Cardiac fibroblast (primary cell): ENCODE results near the gene HTR3E.
A peak's percentile ranks its signal among the peaks of the same experiment; 100 is the strongest.

Experiments used
- DNase-seq, 2 donors: peaks; one replicate each; pipeline versions ENCODE4 v3.0.0 to v3.0.0-alpha.2; 2010; ENCODE audit warnings: low read depth in 2 of 2
- H3K4me3 ChIP-seq, 2 donors: replicated peaks in 1 of 2; 1 replicate in 1 of 2; 2 replicates in 1 of 2; pipeline ENCODE4 v1.5.1; 2011; ENCODE audit warnings: low read depth in 2 of 2, low read length in 2 of 2, mild to moderate bottlenecking in 2 of 2, moderate library complexity in 1 of 2
- TF ChIP-seq, protein P1 (sequence below): IDR thresholded peaks from one replicate; pipeline ENCODE4 v1.5.1; 2011; ENCODE audit warnings: low read depth, mild to moderate bottlenecking, low read length, inconsistent platforms

HTR3E gene

DNA sequence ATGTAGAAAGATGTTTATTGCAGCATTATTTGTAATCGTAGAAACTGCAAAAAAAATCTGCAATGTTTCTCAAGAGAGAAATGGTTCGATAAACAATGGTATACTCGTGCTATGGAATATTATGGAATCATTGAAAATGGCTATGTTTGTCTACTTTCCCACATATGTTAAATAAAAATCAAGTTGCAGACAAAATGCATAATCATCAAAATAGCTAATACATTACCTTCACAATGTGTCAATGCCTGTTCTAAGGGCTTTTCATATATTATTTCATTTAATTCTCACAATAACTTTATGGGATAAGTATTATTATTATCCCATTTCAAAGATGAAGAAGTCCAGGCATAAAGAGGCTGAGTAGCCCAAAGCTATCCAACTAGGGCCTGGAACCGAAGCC is 36.1 kb downstream of the HTR3E start:
- DNase-seq, result no peak
- TF ChIP-seq, protein P1, sequence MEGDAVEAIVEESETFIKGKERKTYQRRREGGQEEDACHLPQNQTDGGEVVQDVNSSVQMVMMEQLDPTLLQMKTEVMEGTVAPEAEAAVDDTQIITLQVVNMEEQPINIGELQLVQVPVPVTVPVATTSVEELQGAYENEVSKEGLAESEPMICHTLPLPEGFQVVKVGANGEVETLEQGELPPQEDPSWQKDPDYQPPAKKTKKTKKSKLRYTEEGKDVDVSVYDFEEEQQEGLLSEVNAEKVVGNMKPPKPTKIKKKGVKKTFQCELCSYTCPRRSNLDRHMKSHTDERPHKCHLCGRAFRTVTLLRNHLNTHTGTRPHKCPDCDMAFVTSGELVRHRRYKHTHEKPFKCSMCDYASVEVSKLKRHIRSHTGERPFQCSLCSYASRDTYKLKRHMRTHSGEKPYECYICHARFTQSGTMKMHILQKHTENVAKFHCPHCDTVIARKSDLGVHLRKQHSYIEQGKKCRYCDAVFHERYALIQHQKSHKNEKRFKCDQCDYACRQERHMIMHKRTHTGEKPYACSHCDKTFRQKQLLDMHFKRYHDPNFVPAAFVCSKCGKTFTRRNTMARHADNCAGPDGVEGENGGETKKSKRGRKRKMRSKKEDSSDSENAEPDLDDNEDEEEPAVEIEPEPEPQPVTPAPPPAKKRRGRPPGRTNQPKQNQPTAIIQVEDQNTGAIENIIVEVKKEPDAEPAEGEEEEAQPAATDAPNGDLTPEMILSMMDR, result no peak
- H3K4me3 ChIP-seq, result no peak overlapping the region

DNA sequence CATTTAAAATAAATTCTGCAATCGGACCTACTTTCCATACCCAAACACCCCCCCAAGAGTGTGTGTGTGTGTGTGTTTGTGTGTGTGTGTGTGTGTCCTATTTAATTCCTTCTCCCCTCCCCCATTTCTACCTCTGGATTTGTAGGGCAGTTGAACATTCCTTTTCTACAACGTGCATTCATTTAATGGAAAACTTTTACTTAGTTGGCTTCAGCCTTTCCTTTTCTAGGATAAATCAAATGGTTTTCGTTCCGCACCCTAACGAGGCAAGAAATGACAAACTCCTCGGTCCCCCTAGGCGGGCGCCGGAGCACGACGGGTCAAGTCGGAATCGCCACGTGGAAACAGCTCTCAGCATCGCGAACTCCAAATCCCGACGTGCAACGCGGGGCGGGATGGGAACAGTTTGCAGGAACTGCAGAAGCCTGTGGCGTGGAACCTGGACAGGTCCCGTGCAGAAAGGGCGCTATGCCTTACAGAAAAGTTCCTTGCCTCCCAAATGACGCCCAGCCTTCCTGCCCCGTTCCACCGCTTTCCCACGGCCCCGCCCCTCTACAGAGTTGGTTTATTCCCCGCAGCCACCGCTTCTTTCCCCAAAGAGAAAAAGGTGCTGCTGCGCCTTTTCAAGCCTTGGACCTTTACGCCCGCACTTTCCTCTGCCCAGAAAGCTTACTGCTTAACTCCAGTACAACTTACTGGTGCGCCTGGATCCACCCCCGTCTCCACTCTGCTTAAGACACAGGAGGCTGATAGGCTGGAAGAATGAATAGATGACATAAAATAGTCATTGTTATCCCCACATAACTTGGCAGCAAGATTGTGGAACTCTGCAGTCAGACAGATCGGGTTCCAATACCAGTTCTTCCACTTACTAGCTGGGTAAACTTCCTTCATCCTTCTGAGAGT is 37.2 kb downstream of the HTR3E start:
- peak; percentile 83 to 85 for DNase-seq
- TF ChIP-seq, protein P1, result no peak
- peak overlapping the region; percentile 90 to 94 for H3K4me3 ChIP-seq

DNA sequence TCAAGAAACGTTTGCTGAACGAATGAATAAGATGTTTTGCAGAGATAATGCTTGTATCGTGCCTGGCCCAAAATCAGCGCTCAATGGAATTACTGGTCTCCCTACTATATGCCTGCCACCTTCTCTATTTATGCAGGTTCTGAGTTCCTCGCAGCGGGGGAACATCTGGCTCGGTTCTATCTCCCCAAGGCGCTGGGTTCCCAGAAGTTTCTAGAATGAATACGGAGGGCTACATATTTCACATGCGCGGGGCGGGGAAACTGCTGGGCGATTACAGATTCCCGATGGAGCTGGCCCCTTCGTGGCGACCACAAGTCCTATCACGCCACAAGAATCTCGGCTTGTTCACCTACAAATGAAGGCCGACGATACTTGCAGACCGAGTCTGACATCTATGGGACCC is 37.9 kb downstream of the HTR3E start:
- TF ChIP-seq, protein P1, result no peak
- no peak for DNase-seq
- peak overlapping the region; percentile 90 to 94 for H3K4me3 ChIP-seq

DNA sequence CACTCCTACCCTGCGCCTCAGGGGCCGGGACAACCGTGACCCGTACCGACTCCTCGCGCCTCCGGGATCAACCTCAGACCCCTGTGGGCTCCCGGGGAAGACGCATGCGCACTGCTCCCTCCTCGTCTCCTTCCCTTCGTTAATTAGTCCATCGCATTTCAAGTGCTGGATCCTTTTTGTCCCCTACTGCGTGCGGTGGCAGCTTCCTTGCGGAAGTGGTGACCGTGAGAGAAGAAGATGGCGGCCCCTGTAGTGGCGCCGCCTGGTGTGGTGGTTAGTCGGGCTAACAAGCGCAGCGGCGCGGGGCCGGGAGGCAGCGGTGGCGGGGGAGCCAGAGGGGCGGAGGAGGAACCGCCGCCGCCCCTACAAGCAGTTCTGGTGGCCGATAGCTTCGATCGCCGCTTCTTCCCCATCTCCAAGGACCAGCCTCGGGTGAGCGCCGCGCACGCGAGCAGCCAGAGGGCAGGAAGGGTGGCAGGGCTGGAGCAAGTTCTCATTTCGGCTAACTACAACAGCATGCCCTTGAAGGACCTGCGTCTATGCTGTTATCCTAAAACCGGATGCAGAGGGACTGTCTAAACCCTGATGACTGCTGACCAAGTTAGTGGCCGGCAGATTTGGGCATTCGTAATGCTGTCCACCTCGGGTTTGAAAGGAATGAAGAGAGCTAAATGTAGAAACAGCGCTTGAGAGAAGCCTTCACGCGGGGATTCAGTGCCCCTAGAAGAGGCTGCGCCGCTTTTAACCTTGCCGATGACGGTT is 38.5 kb downstream of the HTR3E start, which contains the start of gene EIF2B5:
Gene EIF2B5 (plus strand): TSS at position 210 of the 762 bp plus-strand sequence. CDS start 28 bp downstream, at position 238.
- H3K4me3 ChIP-seq, result peak within 1 kb of the TSS; percentile 90 to 94
- peak; percentile 94 to 95 for DNase-seq
- TF ChIP-seq, protein P1, result peak; percentile 44

DNA sequence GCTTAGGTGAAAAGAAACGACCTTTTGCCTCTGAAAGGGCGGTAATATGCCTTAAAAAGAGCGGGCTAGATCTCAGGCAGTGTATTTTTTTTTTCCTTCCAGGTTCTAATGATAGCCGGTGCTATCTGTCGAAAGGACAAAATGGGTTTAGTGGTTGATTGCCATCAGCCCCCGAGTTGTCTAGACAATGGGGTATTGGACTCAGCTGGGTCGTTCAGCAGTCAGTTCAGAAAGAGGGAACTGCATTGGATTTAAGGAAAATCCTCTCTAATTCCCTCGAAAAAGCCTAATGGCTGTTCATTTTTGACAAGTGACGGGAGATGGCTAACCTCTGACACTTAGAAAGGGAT is 39.0 kb downstream of the HTR3E start:
- no peak for DNase-seq
- peak overlapping the region; percentile 90 to 94 for H3K4me3 ChIP-seq
- TF ChIP-seq, protein P1, result no peak

DNA sequence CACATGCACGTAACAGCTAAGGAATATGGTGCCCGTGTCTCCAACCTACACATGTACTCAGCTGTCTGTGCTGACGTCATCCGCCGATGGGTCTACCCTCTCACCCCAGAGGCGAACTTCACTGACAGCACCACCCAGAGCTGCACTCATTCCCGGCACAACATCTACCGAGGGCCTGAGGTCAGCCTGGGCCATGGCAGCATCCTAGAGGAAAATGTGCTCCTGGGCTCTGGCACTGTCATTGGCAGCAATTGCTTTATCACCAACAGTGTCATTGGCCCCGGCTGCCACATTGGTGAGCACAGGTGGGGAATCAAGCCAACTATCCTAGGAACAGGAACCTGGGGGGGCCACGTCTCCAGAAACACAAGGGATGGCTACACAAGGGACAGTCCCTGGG is 43.6 kb downstream of the HTR3E start:
- no peak overlapping the region for H3K4me3 ChIP-seq
- TF ChIP-seq, protein P1, result no peak

More for the DNA sequence above, 43.6 kb downstream of the HTR3E start:
- no peak for DNase-seq
